ENCODE measurements around the gene AGBL1.

Gene AGBL1

GRCh38 chr15:86164232-86164898 lies 84.7 kb downstream of the AGBL1 start:
- DNase-seq (ENCODE audit: low spot score): no peak

DNA sequence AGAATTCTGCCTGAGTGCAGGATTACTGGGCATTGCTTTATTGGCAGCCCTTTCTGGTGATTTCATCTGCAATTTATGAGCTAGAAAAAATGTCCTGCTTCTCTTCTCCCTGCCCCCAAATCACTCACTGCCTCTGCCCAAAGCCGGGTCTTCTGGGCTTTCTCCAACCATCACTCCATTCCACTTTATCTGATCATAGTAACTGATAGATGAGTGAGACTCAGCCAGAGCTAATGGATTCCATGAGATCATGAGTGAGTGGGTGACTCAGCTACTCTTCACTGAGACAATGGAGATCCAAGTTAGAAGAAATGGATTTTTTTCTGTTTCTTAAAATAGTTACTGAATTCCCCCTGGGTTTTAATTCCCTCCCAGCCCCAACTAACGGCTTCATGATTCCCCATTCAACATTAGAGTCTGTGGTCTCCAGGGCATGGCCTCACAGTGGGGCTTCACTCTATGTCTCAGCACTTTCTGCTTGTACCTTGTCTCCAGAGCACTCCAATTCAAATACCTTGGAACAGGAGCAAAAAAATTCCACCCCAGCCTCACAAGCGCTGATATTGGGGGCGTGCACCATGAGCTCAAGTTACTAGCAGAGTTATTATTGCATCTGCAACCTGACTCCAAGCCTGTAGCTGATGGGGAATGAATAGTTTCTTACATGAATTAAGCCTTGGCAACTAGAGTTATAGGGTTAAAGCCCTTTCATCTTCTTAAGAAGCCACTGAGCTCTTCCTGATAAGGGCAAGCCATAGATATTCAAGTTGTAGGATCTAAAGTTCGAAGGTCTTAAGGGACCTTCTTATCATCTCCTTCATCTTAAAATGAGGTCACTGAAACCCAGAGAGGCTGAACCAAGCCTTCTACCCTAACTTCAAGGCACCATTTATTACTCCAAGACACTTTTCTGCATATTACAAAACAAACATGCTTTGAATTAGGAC lies 85.9 kb downstream of the AGBL1 start:
- DNase-seq (ENCODE audit: low spot score): no peak

- DNase-seq (ENCODE audit: low spot score): no peak
Measured at GRCh38 chr15:86167841-86168240, 88.2 kb downstream of the AGBL1 start.

- DNase-seq (ENCODE audit: low spot score): no peak
Measured at GRCh38 chr15:86178845-86179244, 99.2 kb downstream of the AGBL1 start.

DNA sequence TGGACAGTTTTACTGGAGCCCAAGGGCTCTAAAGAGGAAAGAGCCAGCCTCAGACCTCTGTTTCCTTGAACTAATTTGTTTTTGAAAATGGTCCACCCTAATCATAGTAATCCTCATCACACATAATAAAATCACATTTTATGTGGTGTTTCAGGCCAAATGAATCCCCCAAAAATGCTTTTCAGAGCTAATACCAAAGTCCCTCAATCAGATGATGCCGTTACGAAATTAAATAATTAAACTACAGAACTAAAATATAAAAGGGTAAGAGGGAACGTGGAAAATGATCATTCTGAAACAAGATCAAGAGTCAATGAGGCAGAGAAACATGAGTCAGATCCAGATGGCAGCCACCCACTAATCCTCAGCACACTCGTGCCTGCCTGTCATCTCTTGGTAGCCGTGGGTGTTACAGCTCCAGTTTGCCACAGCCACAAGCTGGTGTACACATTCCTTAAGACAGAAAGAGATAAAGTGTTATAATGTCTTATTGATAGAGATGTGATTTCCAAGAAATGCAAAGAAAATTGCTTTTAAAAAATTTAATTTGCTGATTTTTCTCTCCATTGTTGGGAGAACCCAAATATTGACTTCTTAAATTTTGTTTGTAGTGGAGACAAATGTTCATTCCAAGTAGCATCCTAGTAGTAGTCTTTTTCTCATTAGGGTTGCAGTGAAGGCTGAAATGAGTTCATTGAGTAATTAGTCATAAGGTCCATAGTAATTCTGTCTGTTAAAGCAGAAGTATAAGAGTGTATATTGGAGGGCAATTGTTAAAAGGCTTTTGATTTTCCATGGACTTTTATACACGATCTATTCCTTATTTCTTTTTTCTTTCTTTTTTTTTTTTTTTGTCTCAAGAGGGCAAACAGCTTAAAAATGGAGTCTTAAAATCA lies 104.2 kb downstream of the AGBL1 start:
- peak; percentile 27 for DNase-seq (ENCODE audit: low spot score)

DNA sequence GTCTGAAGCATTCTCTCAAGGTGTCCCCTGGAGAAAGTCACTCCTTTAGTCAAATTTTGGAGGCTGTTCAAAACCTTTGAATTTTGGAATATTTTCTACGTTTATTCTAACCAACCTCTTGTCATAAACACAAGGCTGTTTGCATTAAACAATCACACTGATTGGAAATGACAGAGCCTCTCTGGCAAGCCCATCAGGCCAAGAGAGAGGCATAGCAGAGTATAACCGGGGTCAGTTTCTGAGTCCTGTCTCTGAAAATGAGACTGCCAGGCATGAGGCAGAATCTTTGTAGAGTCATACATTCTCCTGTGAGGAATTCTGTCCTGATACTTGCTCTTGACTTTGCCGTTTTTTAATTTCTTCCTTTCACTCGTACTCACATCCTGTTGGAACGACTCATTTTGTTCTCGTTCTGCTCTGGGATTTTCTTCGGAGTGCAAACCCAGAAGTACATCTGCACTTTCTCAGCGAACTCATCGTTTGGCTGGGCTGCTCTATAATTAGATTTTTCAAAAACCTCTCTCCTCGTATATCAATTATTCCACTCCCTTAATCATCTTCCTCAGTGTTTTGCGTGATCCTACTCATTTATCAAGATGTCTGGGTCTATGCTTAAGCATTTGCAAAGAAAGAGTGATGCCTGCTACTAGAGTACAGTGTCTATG lies 114.2 kb downstream of the AGBL1 start:
- DNase-seq (ENCODE audit: low spot score): no peak

GRCh38 chr15:86197770-86198169 lies 118.1 kb downstream of the AGBL1 start:
- DNase-seq (ENCODE audit: low spot score): no peak

DNA sequence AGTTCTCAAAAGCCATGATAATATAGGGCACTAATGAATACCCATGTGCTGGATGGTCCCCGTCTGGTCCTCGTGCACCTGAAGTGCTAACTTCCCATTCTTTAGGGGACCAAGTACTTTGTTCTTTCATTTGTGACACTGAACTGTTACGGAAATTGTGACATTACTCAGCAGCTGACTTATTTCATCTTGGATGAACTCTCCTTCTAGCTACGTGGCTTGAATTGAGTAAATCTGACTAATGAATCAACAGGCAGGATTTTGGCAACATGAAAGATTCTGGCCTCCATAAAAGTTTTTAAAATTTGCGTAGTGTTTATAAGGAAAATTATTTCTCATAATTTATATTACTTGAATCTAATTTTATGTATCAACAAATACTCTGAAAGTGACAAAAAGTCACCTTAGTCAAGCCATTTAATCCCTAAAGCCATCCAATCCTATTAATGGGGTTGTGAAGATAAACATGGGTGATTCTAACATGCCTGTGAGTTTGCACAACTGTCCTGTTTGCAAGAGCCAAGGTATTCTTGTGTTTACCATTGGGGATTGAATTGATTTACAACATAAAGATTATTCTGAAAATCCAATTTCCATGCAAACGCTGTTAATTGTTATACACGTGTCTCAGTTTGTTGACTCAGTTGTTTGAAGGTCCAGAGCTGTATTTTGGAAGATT lies 119.9 kb downstream of the AGBL1 start:
- DNase-seq (ENCODE audit: low spot score): no peak

DNA sequence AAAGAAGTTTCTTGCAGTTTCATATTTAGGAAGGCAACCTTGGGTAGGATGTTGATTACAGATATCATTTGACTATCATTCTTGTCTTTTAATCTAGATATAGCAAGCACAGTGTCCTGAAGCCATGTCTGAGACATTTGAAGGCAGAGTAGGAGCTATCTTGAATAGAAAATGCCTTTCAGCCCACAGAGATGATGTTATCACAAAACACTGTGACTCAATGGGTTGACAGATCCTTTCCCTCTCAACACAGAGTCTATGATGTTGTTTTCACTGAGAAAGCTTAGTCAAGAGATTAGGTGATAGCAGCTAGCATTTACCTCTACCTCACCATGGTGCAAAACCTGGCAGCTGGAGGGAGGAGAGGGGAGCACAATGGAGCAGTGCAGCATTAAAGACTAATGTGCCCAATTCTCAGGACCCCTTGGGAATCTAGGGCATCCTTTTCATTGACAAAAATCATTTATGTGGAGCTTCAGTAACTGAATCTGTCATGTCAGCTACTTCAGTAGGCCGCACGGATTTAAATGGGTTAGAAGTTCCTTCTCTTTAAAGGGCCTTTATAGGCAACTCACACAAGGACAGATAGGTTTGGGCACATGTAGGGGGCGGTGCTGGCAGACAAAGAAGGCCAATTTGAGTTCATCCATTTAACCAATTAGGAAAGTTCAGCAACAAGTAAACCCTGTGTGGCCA lies 121.8 kb downstream of the AGBL1 start:
- no peak for DNase-seq (ENCODE audit: low spot score)

DNA sequence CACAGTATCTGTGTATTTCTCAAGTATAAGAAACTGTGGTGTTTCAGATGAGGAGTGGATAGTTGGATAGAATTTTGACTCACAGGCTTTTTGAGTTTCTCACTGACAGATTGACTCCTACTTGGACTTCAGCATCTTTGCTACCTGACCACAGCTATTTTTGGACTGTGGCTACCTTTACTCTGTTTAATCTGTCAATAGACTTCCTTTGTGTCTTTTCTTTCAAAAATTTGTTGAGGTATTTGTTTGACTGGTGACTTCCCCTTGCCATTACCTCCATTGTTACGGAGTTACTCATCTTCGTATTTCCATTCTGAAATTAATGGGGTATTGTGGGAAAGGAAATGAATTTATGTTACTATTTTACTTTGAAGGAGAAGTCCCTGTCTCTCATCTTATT lies 123.8 kb downstream of the AGBL1 start:
- DNase-seq (ENCODE audit: low spot score): no peak

DNA sequence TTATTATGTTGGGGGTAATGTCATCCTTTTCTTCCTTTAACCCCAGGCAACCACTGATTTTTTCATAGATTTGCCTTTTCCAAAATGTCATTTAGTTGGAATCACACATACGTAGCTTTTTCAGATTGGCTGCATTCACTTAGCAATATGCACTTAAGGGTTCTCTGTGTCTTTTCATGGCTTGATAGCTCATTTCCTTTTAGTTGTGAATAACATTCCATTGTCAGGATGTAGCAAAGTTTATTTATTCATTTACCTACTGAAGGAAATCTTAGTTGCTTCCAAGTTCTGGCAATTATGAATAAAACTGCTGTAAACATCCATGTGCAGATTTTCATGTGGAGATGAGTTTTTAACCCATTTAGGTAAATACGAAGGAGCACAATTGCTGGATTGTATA lies 125.4 kb downstream of the AGBL1 start:
- DNase-seq (ENCODE audit: low spot score): no peak

DNA sequence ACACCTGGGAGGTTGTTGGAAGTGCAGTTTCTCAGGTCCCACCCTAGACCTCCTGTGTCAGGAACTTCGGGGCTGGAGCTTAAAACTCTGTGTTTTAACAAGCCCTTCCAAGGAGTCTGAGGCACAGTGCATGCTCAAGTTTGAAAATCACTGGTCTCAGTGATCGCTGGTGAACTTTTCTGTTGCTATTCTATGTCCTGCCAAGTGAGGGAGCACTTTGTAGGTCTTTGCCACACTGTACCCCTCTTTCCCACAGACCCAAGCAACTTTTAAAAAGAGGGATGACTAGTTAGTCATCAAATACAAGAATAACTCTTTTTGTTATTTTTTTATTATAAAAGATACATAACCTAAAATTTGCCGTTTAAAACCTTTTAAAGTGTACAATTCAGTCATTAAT lies 133.7 kb downstream of the AGBL1 start:
- no peak for DNase-seq (ENCODE audit: low spot score)

DNA sequence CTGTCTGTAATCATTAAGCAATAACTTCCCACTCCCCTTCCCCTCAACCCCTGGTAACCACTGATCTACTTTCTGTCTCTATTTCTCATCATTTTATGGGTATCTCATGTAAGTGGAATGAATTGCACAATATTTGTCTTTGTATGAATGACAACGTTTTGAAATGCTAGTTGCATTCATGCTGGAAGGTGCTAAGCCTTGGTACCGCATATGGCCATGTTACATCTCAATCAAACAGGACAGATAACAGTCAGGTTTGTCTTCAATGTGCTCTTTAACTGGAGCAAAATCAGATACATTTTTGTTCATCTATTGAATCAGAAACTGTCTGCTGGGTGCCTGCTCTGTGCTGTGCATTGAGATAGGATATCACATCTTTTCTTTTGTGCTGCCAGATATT lies 134.2 kb downstream of the AGBL1 start:
- DNase-seq (ENCODE audit: low spot score): no peak

GRCh38 chr15:86221119-86221518 lies 141.4 kb downstream of the AGBL1 start:
- no peak for DNase-seq (ENCODE audit: low spot score)

DNA sequence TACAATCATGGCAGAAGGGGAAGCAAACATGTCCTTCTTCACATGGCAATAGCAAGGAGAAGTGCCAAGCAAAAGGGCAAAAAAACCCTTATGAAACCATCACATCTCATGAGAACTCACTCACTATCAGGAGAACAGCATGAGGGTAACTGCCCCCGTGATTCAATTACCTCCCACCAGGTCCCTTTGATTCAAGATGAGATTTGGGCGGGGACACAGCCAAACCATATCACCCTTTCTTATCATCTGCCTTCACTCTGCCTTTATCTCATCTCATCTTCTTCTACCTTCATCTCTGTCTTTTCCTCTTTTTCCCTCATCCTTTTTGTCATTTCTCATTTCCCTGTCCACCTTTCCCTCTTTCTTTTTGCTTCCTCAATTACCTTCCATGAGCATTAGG lies 149.6 kb downstream of the AGBL1 start:
- no peak for DNase-seq (ENCODE audit: low spot score)

GRCh38 chr15:86229936-86230335 lies 150.3 kb downstream of the AGBL1 start:
- no peak for DNase-seq (ENCODE audit: low spot score)

DNA sequence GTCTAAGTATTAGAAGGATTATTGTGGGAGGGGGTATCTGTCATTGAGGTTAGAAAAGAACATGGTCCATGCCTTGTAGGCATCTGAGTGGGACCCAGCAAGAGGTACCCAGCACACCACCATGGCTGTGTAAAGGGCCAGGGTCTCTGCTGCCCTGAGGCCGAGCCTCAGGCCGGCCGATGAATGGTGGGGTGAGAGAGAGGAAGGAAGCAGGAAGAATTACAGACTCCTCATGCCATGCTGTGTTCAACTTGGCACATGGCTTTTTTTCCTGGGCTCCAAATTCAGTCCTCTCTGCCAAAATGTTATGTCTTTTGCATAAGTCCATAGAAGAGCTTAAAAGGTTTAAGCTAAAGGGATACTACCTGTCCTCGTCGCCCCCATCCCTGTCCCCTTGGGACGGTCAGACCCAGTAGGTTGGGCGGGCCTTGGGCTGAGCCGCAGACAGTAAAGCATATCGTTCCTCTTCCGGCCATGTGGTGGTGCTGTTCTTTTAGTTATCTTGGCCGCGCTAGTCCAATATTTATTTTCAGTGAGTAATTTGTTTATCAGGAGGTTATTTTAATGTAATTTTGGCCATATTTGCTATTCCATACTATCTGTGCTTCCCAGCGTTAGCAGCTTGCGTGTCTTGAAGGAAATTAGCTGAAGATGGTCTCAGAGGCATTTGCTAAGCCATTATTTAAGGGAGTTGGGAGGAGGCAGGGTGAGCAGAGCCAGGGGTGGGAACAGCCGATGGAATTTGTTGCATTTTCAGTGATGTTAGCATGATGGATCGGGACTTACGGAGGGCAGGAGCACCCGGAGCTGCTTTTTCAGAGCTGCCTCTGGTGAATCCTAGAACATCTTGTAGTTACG lies 152.4 kb downstream of the AGBL1 start:
- DNase-seq (ENCODE audit: low spot score): peak; percentile 22

- no peak for DNase-seq (ENCODE audit: low spot score)
Measured at GRCh38 chr15:86235667-86236066, 156.0 kb downstream of the AGBL1 start.

DNA sequence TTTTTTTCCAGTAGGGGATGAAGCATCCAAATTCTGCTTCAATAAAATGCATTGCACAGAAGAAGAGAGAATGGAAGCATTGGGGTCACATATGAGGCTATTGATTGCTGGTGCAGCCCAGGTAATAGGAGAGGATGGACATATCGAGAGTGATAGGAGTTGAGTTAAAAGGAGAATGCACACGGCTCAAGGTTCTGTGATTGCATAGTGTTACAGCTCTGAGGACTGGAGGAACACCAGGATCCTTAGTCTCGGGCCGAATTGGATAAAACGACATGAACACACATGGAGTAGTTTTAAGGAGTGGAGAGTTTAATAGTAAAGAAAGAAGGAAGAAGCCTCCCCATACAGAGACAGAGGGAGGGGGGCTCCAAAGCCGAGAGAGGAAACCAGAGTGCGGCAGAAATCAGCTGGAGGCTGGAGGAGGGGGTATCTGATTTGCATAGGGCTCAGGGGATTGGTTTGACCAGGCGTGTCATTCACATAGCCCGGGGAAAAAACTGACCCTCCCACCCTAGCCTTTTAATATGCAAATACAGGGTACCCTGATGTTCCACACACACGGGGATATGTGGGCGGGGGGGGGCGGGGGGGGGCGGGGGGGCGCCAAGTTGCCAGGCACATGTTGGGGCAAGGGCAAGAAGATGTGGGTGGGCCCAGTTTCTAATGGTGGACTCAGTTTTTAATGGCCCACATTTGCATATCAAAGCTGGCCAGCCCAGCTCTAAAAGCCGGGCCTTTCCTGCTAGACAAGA lies 156.9 kb downstream of the AGBL1 start:
- DNase-seq (ENCODE audit: low spot score): no peak
